Mesendoderm (in vitro differentiated cells): ENCODE data around the gene TMCO2. TPM values are rescaled to one million over a fixed set of nuclear protein-coding genes. Genes with fewer than 3 reads are reported as not detected.
"Not testable (repeated sequence)": the region's sequence is repeated elsewhere in the genome, so short reads cannot be mapped to it uniquely, and the experiment has no call there.

Experiments
- DNase-seq: peaks from one replicate; pipeline ENCODE4 v3.0.0; 2013
- H2AK5ac ChIP-seq: 2 replicates; pipeline ENCODE4 v1.6.1; 2013; ENCODE audit warnings: low read length, inconsistent platforms
- H2BK120ac ChIP-seq: 2 replicates; pipeline ENCODE4 v1.6.1; 2013; ENCODE audit warnings: low read depth, mild to moderate bottlenecking, low read length, moderate library complexity, mixed read lengths
- H2BK15ac ChIP-seq: replicated peaks from 2 replicates; pipeline ENCODE4 v1.6.1; 2013; ENCODE audit warnings: low read depth, mild to moderate bottlenecking, moderate library complexity
- H2BK5ac ChIP-seq: 2 replicates; pipeline ENCODE4 v1.6.1; 2013; ENCODE audit warnings: low read length, inconsistent platforms
- H3K18ac ChIP-seq: 2 replicates; pipeline ENCODE4 v1.6.1; 2013; ENCODE audit warnings: mild to moderate bottlenecking, low read length, mixed read lengths
- H3K23ac ChIP-seq: one replicate; pipeline ENCODE4 v1.6.1; 2013; ENCODE audit warnings: low read length
- H3K27ac ChIP-seq: 2 replicates; pipeline ENCODE4 v1.5.1; 2013; ENCODE audit warnings: low read depth, mild to moderate bottlenecking, inconsistent platforms, low read length, moderate library complexity
- H3K27me3 ChIP-seq: 2 replicates; pipeline ENCODE4 v1.6.1; 2013; ENCODE audit warnings: low read length, control low read depth, mild to moderate bottlenecking, inconsistent platforms; ENCODE audit not compliant: insufficient read depth, poor library complexity
- H3K36me3 ChIP-seq: 2 replicates; pipeline ENCODE4 v1.6.1; 2013; ENCODE audit warnings: low read length, inconsistent platforms; ENCODE audit not compliant: control insufficient read depth, insufficient read depth
- H3K4ac ChIP-seq: one replicate; pipeline ENCODE4 v1.6.1; 2013; ENCODE audit warnings: low read depth, mild to moderate bottlenecking, low read length, moderate library complexity
- H3K4me1 ChIP-seq: 2 replicates; pipeline ENCODE4 v1.6.1; 2013; ENCODE audit warnings: low read depth, low read length, inconsistent platforms; ENCODE audit not compliant: control insufficient read depth
- H3K4me2 ChIP-seq: 2 replicates; pipeline ENCODE4 v1.6.1; 2013; ENCODE audit warnings: low read length
- H3K4me3 ChIP-seq: 2 replicates; pipeline ENCODE4 v1.5.1; 2013; ENCODE audit warnings: mild to moderate bottlenecking, low read length
- H3K56ac ChIP-seq: one replicate; pipeline ENCODE4 v1.6.1; 2013; ENCODE audit warnings: low read length
- H3K79me1 ChIP-seq: 2 replicates; pipeline ENCODE4 v1.6.1; 2013; ENCODE audit warnings: low read length, inconsistent platforms
- H3K79me2 ChIP-seq: 2 replicates; pipeline ENCODE4 v1.6.1; 2013; ENCODE audit warnings: mild to moderate bottlenecking, low read length; ENCODE audit not compliant: control insufficient read depth, insufficient read depth
- H3K9ac ChIP-seq: 2 replicates; pipeline ENCODE4 v1.6.1; 2013; ENCODE audit warnings: low read length, inconsistent platforms
- H4K5ac ChIP-seq: one replicate; pipeline ENCODE4 v1.6.1; 2013; ENCODE audit warnings: low read length
- H4K8ac ChIP-seq: one replicate; pipeline ENCODE4 v1.6.1; 2013; ENCODE audit warnings: low read depth, mild to moderate bottlenecking, control low read depth, low read length, moderate library complexity
- WGBS: extraction: QIAGEN DNeasy Blood & Tissue Kit; methylation state at CpG from one replicate; pipeline ENCODE4 v1.1.7; 2013; ENCODE audit warnings: low lambda C conversion rate, missing lambda C conversion rate; ENCODE audit not compliant: insufficient coverage; ENCODE audit errors: extremely low coverage; 5-methylcytosine and 5-hydroxymethylcytosine counted together
- polyA plus RNA-seq, 2 experiments: library from polyadenylated mRNA; stranded (reverse); fragments of 200-250 nt; gene quantifications; one replicate each; pipeline ENCODE4 v1.2.3, GENCODE V29; 2013

TMCO2 gene
- not detected for polyA plus RNA-seq (2013, experiment 1 of 2)
- polyA plus RNA-seq (2013, experiment 2 of 2): not detected

GRCh38 chr1:40247655-40248054 is at the start of gene TMCO2:
TMCO2 (plus strand) TSS chr1:40247937; CDS start chr1:40247994, 57 bp downstream.
- H2BK5ac ChIP-seq: no peak within 1 kb of the TSS
- no peak within 1 kb of the TSS for H3K27ac ChIP-seq
- no peaks in the 10 kb centered on the region for H3K36me3 ChIP-seq
- H3K56ac ChIP-seq: no peak within 1 kb of the TSS
- no peak within 1 kb of the TSS for H2AK5ac ChIP-seq
- no peak within 1 kb of the TSS for H4K8ac ChIP-seq
- H3K4me2 ChIP-seq: no peak within 1 kb of the TSS
- no peak within 1 kb of the TSS for H4K5ac ChIP-seq
- no peaks in the 10 kb centered on the region for H3K79me1 ChIP-seq
- no peak within 1 kb of the TSS for H3K9ac ChIP-seq
- no peaks in the 10 kb centered on the region for H3K4me1 ChIP-seq
- no peak within 1 kb of the TSS for H3K4me3 ChIP-seq
- no CpG with 5 or more reads among the region's 1 CpG for WGBS
- H2BK15ac ChIP-seq: no peak within 1 kb of the TSS
- no peak within 1 kb of the TSS for H3K4ac ChIP-seq
- DNase-seq: no peak
- no peak within 1 kb of the TSS for H3K18ac ChIP-seq
- no peaks in the 10 kb centered on the region for H3K27me3 ChIP-seq
- H2BK120ac ChIP-seq: no peak within 1 kb of the TSS
- no peak within 1 kb of the TSS for H3K23ac ChIP-seq
- H3K79me2 ChIP-seq: no peaks in the 10 kb centered on the region

- Histone ChIP-seq H3K4me2 (no peak overlapping the region), H3K79me1 (no peaks in the 10 kb centered on the region), H4K5ac (no peak overlapping the region), H3K27me3 (no peaks in the 10 kb centered on the region), H3K4me3 (no peak overlapping the region), H3K23ac (no peak overlapping the region), H3K4ac (no peak overlapping the region), H3K27ac (no peak overlapping the region), H2AK5ac (no peak overlapping the region), H2BK15ac (no peak overlapping the region), H2BK120ac (no peak overlapping the region), H2BK5ac (no peak overlapping the region), H3K79me2 (no peaks in the 10 kb centered on the region), H3K56ac (no peak overlapping the region), H3K36me3 (no peaks in the 10 kb centered on the region), H3K9ac (no peak overlapping the region), H4K8ac (no peak overlapping the region), H3K18ac (no peak overlapping the region), H3K4me1 (no peaks in the 10 kb centered on the region)
- no CpG with 5 or more reads among the region's 3 CpGs for WGBS
- DNase-seq: no peak
Measured at GRCh38 chr1:40199126-40199525, 48.6 kb upstream of the TMCO2 start.

DNA sequence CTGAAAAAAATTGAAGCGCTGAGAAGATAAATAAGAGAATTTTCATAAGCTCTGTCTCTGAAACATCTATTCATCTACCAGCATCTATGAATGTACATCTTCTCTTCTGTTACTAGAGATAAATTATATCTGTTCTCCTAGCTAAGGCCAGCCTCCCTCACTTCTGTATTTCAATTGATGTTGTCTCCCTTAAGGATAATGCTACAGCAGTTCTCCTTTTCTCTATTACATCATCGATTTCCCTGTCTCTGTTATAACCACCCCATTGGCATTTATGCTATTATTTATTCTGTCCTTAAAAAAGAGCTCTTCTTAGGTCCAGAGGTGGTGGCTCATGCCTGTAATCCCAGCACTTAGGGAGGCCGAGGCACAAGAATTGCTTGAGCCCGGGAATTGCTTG is 42.9 kb upstream of the TMCO2 start:
- Histone ChIP-seq H3K56ac (no peak overlapping the region), H3K9ac (no peak overlapping the region), H3K4me3 (no peak overlapping the region), H3K79me2 (no peaks in the 10 kb centered on the region), H3K27me3 (no peaks in the 10 kb centered on the region), H3K18ac (no peak overlapping the region), H3K23ac (no peak overlapping the region), H3K4me2 (no peak overlapping the region), H3K4ac (no peak overlapping the region), H2BK5ac (no peak overlapping the region), H3K4me1 (no peaks in the 10 kb centered on the region), H2BK120ac (no peak overlapping the region), H3K27ac (no peak overlapping the region), H3K36me3 (no peaks in the 10 kb centered on the region), H2AK5ac (no peak overlapping the region), H3K79me1 (no peaks in the 10 kb centered on the region), H2BK15ac (no peak overlapping the region), H4K5ac (no peak overlapping the region), H4K8ac (no peak overlapping the region)
- WGBS: no CpG with 5 or more reads among the region's 4 CpGs
- DNase-seq: no peak

DNA sequence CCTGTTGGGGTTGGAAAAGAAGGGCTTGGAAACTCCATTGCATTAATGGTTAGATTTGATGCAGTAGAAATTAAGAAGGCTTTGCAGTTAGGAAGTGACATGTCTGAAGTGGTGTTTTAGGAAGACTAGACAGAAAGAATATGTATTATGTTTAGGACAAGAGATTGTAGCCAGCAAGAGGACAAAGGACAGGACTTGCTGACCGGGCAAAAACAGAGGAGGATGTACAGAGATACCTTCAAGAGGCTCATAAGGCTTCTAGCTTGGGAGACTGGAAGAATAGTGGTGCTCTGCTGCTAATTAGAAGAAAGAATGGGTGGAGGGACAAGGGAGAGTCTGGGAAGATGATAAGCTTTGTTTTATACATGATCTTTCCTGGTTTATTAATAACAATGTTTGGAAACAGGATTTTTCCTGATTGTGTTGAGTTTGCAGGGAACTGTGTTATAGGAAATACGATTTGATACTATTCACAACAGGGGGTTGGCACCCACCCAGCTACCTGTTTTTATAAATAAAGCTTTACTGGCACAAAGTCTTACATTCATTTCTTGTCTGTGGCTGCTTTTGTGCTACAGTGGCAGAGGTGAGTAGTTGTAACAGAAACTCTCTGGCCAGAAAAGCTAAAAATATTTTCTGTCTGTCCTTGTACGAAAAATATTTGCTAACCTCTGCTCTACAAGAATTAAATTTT is 37.1 kb upstream of the TMCO2 start:
- Histone ChIP-seq H2BK15ac (no peak overlapping the region), H3K4ac (no peak overlapping the region), H2BK120ac (no peak overlapping the region), H3K36me3 (no peaks in the 10 kb centered on the region), H3K27me3 (no peaks in the 10 kb centered on the region), H3K23ac (no peak overlapping the region), H3K4me2 (no peak overlapping the region), H3K56ac (no peak overlapping the region), H3K4me1 (no peaks in the 10 kb centered on the region), H3K4me3 (no peak overlapping the region), H3K79me2 (no peaks in the 10 kb centered on the region), H3K27ac (no peak overlapping the region), H4K8ac (no peak overlapping the region), H3K79me1 (no peaks in the 10 kb centered on the region), H3K18ac (no peak overlapping the region), H3K9ac (no peak overlapping the region), H4K5ac (no peak overlapping the region), H2BK5ac (no peak overlapping the region), H2AK5ac (no peak overlapping the region)
- DNase-seq: no peak
- WGBS: no CpG with 5 or more reads among the region's 3 CpGs

DNA sequence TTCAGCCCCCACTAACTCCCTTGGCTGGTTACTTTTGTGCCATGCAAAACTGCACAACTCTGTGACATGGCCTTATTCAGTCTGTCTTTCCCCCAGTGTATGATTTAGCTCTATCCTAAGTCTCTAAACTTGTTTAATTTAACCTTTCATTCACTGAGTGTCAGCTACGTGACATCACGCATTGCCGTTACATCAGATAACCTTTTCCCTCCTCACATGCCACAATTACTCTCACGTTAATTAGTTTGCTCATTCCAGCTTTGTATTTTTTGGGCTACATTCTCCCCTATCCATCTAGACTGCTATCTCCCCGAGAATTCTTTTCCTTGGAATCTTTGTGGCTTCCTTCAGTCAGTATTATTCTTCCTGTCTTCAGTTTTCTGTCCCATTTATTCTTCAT is 29.4 kb upstream of the TMCO2 start:
- Histone ChIP-seq H3K4me1 (no peaks in the 10 kb centered on the region), H3K9ac (no peak overlapping the region), H3K23ac (no peak overlapping the region), H3K56ac (no peak overlapping the region), H3K27ac (no peak overlapping the region), H2BK120ac (no peak overlapping the region), H3K18ac (no peak overlapping the region), H3K4me2 (no peak overlapping the region), H3K79me2 (no peaks in the 10 kb centered on the region), H3K4me3 (no peak overlapping the region), H3K4ac (no peak overlapping the region), H3K36me3 (no peaks in the 10 kb centered on the region), H2AK5ac (no peak overlapping the region), H4K5ac (no peak overlapping the region), H3K79me1 (no peaks in the 10 kb centered on the region), H3K27me3 (no peaks in the 10 kb centered on the region), H2BK15ac (no peak overlapping the region), H2BK5ac (no peak overlapping the region), H4K8ac (no peak overlapping the region)
- no CpG with 5 or more reads among the region's 5 CpGs for WGBS
- DNase-seq: peak; percentile 2

- not testable (repeated sequence) for H2BK5ac ChIP-seq, H3K18ac ChIP-seq, H3K4me2 ChIP-seq, H3K56ac ChIP-seq, H3K27ac ChIP-seq, H3K9ac ChIP-seq, H4K5ac ChIP-seq, H2BK15ac ChIP-seq, H3K4me3 ChIP-seq, H2BK120ac ChIP-seq, H3K4me1 ChIP-seq, H3K4ac ChIP-seq, DNase-seq, H3K36me3 ChIP-seq, H2AK5ac ChIP-seq, H4K8ac ChIP-seq, H3K79me2 ChIP-seq, H3K23ac ChIP-seq, H3K79me1 ChIP-seq, H3K27me3 ChIP-seq
- no CpG with 5 or more reads among the region's 18 CpGs for WGBS
Measured at GRCh38 chr1:40221471-40221905, 26.2 kb upstream of the TMCO2 start.
